Right atrium auricular region (tissue), 2 donors: Measurements from ENCODE around the gene AGPAT1. TPM values are rescaled to one million over a fixed set of nuclear protein-coding genes. Genes with fewer than 3 reads are reported as not detected.

Source experiments
- DNase-seq: peaks from one replicate; pipeline ENCODE4 v3.0.0-alpha.2; 2019; ENCODE audit warnings: low spot score
- H3K27ac ChIP-seq, 2 donors: fragments of 200-600 bp; sonication (generic); 1 replicate in 1 of 2; 2 replicates in 1 of 2; pipeline ENCODE4 v1.5.1; 2016 to 2019
- H3K27me3 ChIP-seq, 2 donors: fragments of 200-600 bp; sonication (generic); one replicate each; pipeline versions ENCODE4 v1.5.1 to v1.6.0; 2017 to 2019
- H3K36me3 ChIP-seq: fragments of 200-600 bp; sonication (generic); one replicate; pipeline ENCODE4 v1.5.1; 2016
- H3K4me1 ChIP-seq, 2 donors: fragments of 200-600 bp; sonication (generic); one replicate each; pipeline versions ENCODE4 v1.5.1 to v1.6.0; 2017 to 2019
- H3K4me3 ChIP-seq, 2 donors: fragments of 200-600 bp; sonication (generic); 1 replicate in 1 of 2; 2 replicates in 1 of 2; pipeline ENCODE4 v1.5.1; 2017 to 2019; ENCODE audit warnings: mild to moderate bottlenecking in 1 of 2, moderate library complexity in 1 of 2
- H3K9me3 ChIP-seq, 2 donors: fragments of 200-600 bp; sonication (generic); one replicate each; pipeline ENCODE4 v1.5.1; 2019
- total RNA-seq, 2 donors: library from RNA; depleted of rRNA; stranded (reverse); fragments of >200 nt; gene quantifications; one replicate each; pipeline ENCODE4 v1.1.0, GENCODE V29; 2016
- TF ChIP-seq, protein P1 (sequence below), 2 donors: fragments of 200-600 bp; sonication (generic); IDR thresholded peaks; one replicate each; pipeline ENCODE4 v1.5.1; 2019; ENCODE audit warnings: antibody characterized with exemption in 2 of 2

Gene AGPAT1
- total RNA-seq, 2 donors from 2014 or later: 59.6 to 77.1 TPM

DNA sequence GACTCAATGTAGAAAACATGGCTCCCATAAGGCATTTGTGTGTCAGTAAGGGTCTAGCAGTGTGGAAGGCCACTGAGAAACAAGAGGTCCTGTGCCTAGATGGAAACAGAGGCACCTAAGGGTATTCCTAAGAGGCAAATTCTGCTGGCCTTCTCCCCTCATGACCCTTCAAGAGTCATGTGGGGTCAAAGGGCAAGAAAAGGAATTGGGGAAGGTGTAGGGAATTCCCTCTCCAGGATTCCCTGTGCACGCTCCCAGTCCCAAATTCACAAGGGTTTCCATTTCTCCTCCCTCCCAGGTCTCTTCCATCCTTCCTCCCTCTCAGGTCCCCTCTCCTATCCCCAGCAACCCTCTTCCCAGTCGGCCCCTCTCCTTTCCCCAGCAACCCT, 568 bp downstream of the AGPAT1 start:
- Histone ChIP-seq H3K4me3 (peak overlapping the region; percentile 88 to 95), H3K4me1 (peaks cover 0 to 45% of the 10 kb centered on the region in 2 donors), H3K36me3 (peaks cover 8% of the 10 kb centered on the region), H3K9me3 (no peaks in the 10 kb centered on the region), H3K27me3 (no peaks in the 10 kb centered on the region), H3K27ac (peak overlapping the region; percentile 92 to 94)
- no peak for DNase-seq
- TF ChIP-seq, protein P1, sequence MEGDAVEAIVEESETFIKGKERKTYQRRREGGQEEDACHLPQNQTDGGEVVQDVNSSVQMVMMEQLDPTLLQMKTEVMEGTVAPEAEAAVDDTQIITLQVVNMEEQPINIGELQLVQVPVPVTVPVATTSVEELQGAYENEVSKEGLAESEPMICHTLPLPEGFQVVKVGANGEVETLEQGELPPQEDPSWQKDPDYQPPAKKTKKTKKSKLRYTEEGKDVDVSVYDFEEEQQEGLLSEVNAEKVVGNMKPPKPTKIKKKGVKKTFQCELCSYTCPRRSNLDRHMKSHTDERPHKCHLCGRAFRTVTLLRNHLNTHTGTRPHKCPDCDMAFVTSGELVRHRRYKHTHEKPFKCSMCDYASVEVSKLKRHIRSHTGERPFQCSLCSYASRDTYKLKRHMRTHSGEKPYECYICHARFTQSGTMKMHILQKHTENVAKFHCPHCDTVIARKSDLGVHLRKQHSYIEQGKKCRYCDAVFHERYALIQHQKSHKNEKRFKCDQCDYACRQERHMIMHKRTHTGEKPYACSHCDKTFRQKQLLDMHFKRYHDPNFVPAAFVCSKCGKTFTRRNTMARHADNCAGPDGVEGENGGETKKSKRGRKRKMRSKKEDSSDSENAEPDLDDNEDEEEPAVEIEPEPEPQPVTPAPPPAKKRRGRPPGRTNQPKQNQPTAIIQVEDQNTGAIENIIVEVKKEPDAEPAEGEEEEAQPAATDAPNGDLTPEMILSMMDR (IDR thresholded peaks at IDR 0.05): no peak

DNA sequence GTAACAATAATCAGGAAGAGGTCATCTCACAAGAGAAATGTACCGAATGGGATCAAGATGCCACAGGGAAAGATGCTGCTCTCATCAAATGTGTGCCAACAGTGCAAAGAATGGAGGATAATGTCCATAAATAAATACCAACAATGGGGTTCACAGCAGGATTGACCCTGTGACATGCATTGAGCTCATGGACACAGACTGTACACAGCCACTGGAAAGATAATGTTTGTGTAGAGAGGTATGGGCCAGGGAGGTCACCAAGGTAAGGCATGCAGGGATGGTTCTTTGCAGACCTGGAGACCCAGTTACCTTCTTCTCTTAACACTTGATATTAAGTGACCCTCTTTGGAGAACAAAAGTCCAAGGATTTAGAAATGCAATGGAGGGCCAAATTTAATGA, 1.5 kb downstream of the AGPAT1 start:
- no peaks in the 10 kb centered on the region for H3K9me3 ChIP-seq
- DNase-seq: no peak
- no peaks in the 10 kb centered on the region for H3K27me3 ChIP-seq
- no peak overlapping the region for H3K27ac ChIP-seq
- peaks cover 11% of the 10 kb centered on the region for H3K36me3 ChIP-seq
- no peak overlapping the region for H3K4me3 ChIP-seq
- peaks cover 0 to 36% of the 10 kb centered on the region in 2 donors for H3K4me1 ChIP-seq
- TF ChIP-seq, protein P1 (IDR thresholded peaks at IDR 0.05): no peak

DNA sequence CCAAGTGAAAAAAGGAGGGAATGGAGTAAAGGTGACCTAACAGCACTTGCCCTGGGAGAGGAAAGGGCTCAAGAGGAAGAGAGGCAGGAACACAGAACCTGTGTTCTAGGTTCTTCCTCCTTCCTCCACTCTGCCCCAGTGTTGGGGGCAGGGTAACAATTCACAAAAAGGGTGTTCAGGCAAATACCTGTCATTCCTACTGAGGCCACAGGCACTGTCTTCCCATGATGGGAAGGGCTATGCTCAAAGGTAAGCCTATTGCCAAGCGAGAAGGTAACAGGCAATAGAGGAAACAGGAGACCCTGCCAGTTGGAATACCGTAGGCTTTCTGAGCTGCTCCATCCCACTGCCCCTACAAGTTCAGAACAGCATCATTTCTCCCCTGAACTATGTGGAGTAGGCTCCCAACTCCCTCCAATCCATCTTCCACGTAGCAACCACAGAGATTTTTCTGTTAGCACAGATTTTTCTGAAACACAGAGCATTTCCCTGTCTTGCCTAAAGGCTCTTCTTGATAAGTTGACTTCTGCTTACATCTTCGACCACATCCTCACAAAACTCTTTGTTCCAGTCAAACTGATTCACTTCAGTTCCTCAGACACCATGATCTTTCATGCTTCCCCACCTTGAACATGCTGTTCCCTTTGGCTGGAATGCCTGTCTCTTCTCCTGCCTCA, 2.7 kb downstream of the AGPAT1 start:
- Histone ChIP-seq H3K4me1 (peaks cover 0 to 27% of the 10 kb centered on the region in 2 donors), H3K27ac (no peak overlapping the region), H3K36me3 (peaks cover 22% of the 10 kb centered on the region), H3K27me3 (no peaks in the 10 kb centered on the region), H3K9me3 (no peaks in the 10 kb centered on the region), H3K4me3 (no peak overlapping the region)
- no peak for DNase-seq
- TF ChIP-seq, protein P1 (IDR thresholded peaks at IDR 0.05): no peak

DNA sequence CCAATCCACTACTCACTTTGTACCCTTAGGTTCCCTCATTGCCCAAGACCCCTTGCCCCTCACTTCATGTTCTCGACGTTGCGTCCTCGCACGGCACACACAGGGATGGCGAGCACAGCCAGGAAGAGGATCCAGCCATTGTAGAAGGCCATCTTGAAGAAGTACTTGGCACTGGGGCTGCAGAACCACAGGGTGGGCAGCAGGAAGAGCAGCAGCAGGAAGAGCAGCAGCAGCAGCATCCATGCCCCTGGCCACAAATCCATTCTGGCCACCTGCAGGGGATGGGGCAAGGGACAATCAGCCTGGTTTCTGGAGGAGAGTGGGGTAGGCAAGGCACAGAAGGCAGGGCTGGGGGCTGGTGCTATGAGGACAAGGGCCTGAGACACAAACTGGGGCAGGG, 4.7 kb downstream of the AGPAT1 start:
- peaks cover 39% of the 10 kb centered on the region for H3K36me3 ChIP-seq
- TF ChIP-seq, protein P1 (IDR thresholded peaks at IDR 0.05): no peak
- H3K4me1 ChIP-seq: peaks cover 0 to 15% of the 10 kb centered on the region in 2 donors
- DNase-seq: no peak
- no peak overlapping the region for H3K4me3 ChIP-seq
- H3K9me3 ChIP-seq: no peaks in the 10 kb centered on the region
- no peak overlapping the region for H3K27ac ChIP-seq
- no peaks in the 10 kb centered on the region for H3K27me3 ChIP-seq

DNA sequence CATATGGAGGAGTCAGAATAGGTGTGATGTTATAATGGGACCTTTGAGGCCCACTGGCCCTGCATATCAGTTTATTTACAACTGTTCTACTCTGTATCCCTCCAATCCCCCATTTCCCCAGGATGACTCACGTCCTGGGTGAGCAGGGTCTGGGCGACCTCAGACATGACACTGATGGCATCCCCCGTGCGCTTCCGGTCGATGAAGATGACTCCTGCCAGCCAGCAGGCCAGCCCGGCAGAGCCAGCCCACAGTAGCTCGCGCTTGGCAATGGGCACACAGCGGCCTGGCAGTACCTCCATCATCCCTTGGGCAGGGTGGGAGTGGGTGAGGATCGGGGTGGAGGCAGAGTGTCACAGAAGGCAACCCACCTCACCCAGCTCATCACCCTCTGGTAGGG, 5.6 kb downstream of the AGPAT1 start:
- no peak for DNase-seq
- peaks cover 49% of the 10 kb centered on the region for H3K36me3 ChIP-seq

More for the DNA sequence above, 5.6 kb downstream of the AGPAT1 start:
- Histone ChIP-seq H3K9me3 (no peaks in the 10 kb centered on the region), H3K27me3 (no peaks in the 10 kb centered on the region), H3K27ac (no peak overlapping the region), H3K4me1 (peaks cover 0 to 11% of the 10 kb centered on the region in 2 donors), H3K4me3 (no peak overlapping the region)
- TF ChIP-seq, protein P1 (IDR thresholded peaks at IDR 0.05): no peak
